Measurements from ENCODE around the gene ITM2B.
"Not testable (repeated sequence)": the region's sequence is repeated elsewhere in the genome, so short reads cannot be mapped to it uniquely, and the experiment has no call there.

Gene ITM2B

GRCh38 chr13:48224701-48225100 lies 8.3 kb upstream of the ITM2B start:
- DNase-seq (ENCODE audit: low read depth): no peak

GRCh38 chr13:48230541-48230940 lies 2.5 kb upstream of the ITM2B start:
- DNase-seq (ENCODE audit: low read depth): no peak

GRCh38 chr13:48231080-48231479 lies 1.9 kb upstream of the ITM2B start:
- no peak for DNase-seq (ENCODE audit: low read depth)

GRCh38 chr13:48231933-48232332 lies 1.1 kb upstream of the ITM2B start:
- no peak for DNase-seq (ENCODE audit: low read depth)

GRCh38 chr13:48232420-48233045 lies 473 bp upstream of the ITM2B start:
- no peak for DNase-seq (ENCODE audit: low read depth)

GRCh38 chr13:48233889-48234488 lies 983 bp downstream of the ITM2B start:
- no peak for DNase-seq (ENCODE audit: low read depth)

GRCh38 chr13:48234566-48235340 lies 1.7 kb downstream of the ITM2B start:
- DNase-seq (ENCODE audit: low read depth): no peak

- DNase-seq (ENCODE audit: low read depth): no peak
Observed at GRCh38 chr13:48235341-48236135, 2.5 kb downstream of the ITM2B start.

- DNase-seq (ENCODE audit: low read depth): no peak
Observed at GRCh38 chr13:48236528-48237353, 3.7 kb downstream of the ITM2B start.

- DNase-seq (ENCODE audit: low read depth): not testable (repeated sequence)
Observed at GRCh38 chr13:48239369-48239768, 6.4 kb downstream of the ITM2B start.

GRCh38 chr13:48241651-48242050 lies 8.6 kb downstream of the ITM2B start:
- DNase-seq (ENCODE audit: low read depth): no peak

GRCh38 chr13:48242677-48243076 lies 9.7 kb downstream of the ITM2B start:
- no peak for DNase-seq (ENCODE audit: low read depth)

- no peak for DNase-seq (ENCODE audit: low read depth)
Observed at GRCh38 chr13:48244159-48244558, 11.2 kb downstream of the ITM2B start.

- no peak for DNase-seq (ENCODE audit: low read depth)
Observed at GRCh38 chr13:48246102-48246501, 13.1 kb downstream of the ITM2B start.

GRCh38 chr13:48249018-48249417 lies 16.0 kb downstream of the ITM2B start:
- DNase-seq (ENCODE audit: low read depth): no peak

- DNase-seq (ENCODE audit: low read depth): no peak
Observed at GRCh38 chr13:48251611-48252081, 18.6 kb downstream of the ITM2B start.

GRCh38 chr13:48252176-48252575 lies 19.2 kb downstream of the ITM2B start:
- DNase-seq (ENCODE audit: low read depth): no peak

GRCh38 chr13:48253849-48254248 lies 20.8 kb downstream of the ITM2B start:
- no peak for DNase-seq (ENCODE audit: low read depth)

GRCh38 chr13:48255090-48255489 lies 22.1 kb downstream of the ITM2B start:
- no peak for DNase-seq (ENCODE audit: low read depth)

GRCh38 chr13:48255954-48256353 lies 22.9 kb downstream of the ITM2B start:
- no peak for DNase-seq (ENCODE audit: low read depth)

- DNase-seq (ENCODE audit: low read depth): no peak
Observed at GRCh38 chr13:48258002-48258401, 25.0 kb downstream of the ITM2B start.
